ENCODE data around the gene LTB4R2.
A peak's percentile ranks its signal among the peaks of the same experiment; 100 is the strongest.
"Not testable (repeated sequence)": the region's sequence is repeated elsewhere in the genome, so short reads cannot be mapped to it uniquely, and the experiment has no call there.

The LTB4R2 gene

GRCh38 chr14:24325963-24326362, 16.0 kb downstream of the LTB4R2 start:
- DNase-seq (ENCODE audit: low spot score): no peak
- no peak for TF ChIP-seq CTCF (IDR thresholded peaks at IDR 0.05; ENCODE audit: extremely low read depth, insufficient read depth, missing control alignments)
- in situ Hi-C loops (cut with MboI; ENCODE audit: low pct_unique_long_range_greater_than_20kb, low sequenced_read_pairs, unreplicated experiment): loop anchor here (25.0 kb wide), 1 partner anchor 336 kb away; no protein-coding TSS in a partner anchor

- TF ChIP-seq CTCF (IDR thresholded peaks at IDR 0.05; ENCODE audit: extremely low read depth, insufficient read depth, missing control alignments): no peak
- in situ Hi-C loops (cut with MboI; ENCODE audit: low pct_unique_long_range_greater_than_20kb, low sequenced_read_pairs, unreplicated experiment): loop anchor here (25.0 kb wide), 1 partner anchor 335 kb away; no protein-coding TSS in a partner anchor
Observed at GRCh38 chr14:24327303-24327702, 17.4 kb downstream of the LTB4R2 start.

GRCh38 chr14:24327914-24328313, 18.0 kb downstream of the LTB4R2 start:
- TF ChIP-seq CTCF (IDR thresholded peaks at IDR 0.05; ENCODE audit: extremely low read depth, insufficient read depth, missing control alignments): peak; percentile 57
- not testable (repeated sequence) for DNase-seq (ENCODE audit: low spot score)
- in situ Hi-C loops (cut with MboI; ENCODE audit: low pct_unique_long_range_greater_than_20kb, low sequenced_read_pairs, unreplicated experiment): loop anchor here (25.0 kb wide), 1 partner anchor 334 kb away; no protein-coding TSS in a partner anchor

More at GRCh38 chr14:24327303-24327702, 17.4 kb downstream of the LTB4R2 start:
- DNase-seq (ENCODE audit: low spot score): no peak

- no peak for DNase-seq (ENCODE audit: low spot score)
- in situ Hi-C loops (cut with MboI; ENCODE audit: low pct_unique_long_range_greater_than_20kb, low sequenced_read_pairs, unreplicated experiment): loop anchor here (25.0 kb wide), 1 partner anchor 333 kb away; no protein-coding TSS in a partner anchor
- TF ChIP-seq CTCF (IDR thresholded peaks at IDR 0.05; ENCODE audit: extremely low read depth, insufficient read depth, missing control alignments): no peak
Observed at GRCh38 chr14:24329073-24329663, 19.2 kb downstream of the LTB4R2 start.

GRCh38 chr14:24329736-24330135, 19.8 kb downstream of the LTB4R2 start:
- in situ Hi-C loops (cut with MboI; ENCODE audit: low pct_unique_long_range_greater_than_20kb, low sequenced_read_pairs, unreplicated experiment): loop anchor here (5.0 to 25.0 kb wide), 2 partner anchors 108 to 333 kb away; no protein-coding TSS in a partner anchor
- TF ChIP-seq CTCF (IDR thresholded peaks at IDR 0.05; ENCODE audit: extremely low read depth, insufficient read depth, missing control alignments): no peak
- DNase-seq (ENCODE audit: low spot score): no peak

- no peak for DNase-seq (ENCODE audit: low spot score)
- in situ Hi-C loops (cut with MboI; ENCODE audit: low pct_unique_long_range_greater_than_20kb, low sequenced_read_pairs, unreplicated experiment): loop anchor here (5.0 to 25.0 kb wide), 2 partner anchors 106 to 331 kb away; no protein-coding TSS in a partner anchor
- TF ChIP-seq CTCF (IDR thresholded peaks at IDR 0.05; ENCODE audit: extremely low read depth, insufficient read depth, missing control alignments): no peak
Observed at GRCh38 chr14:24330973-24331674, 21.2 kb downstream of the LTB4R2 start.

Data from GM13977 (cell line).